ENCODE measurements around the gene NRXN3.
A peak's percentile ranks its signal among the peaks of the same experiment; 100 is the strongest.

- TF ChIP-seq EP300 (IDR thresholded peaks at IDR 0.05; ENCODE audit: low read depth) (no peak), CTCF (IDR thresholded peaks at IDR 0.05) (peak; percentile 6 to 34 (median 30)), POLR2AphosphoS5 (IDR thresholded peaks at IDR 0.05) (no peak), POLR2A (IDR thresholded peaks at IDR 0.05) (no peak)
Measured at GRCh38 chr14:79543967-79544697, 1374.0 kb downstream of the NRXN3 start.
